Fibroblast of the aortic adventitia (primary cell): ENCODE results near the gene FMNL2. TPM values are rescaled to one million over a fixed set of nuclear protein-coding genes. Genes with fewer than 3 reads are reported as not detected.

ENCODE experiments used
- DNase-seq: peaks from one replicate; pipeline ENCODE4 v3.0.0-alpha.2; 2010; ENCODE audit warnings: low read depth
- H3K4me3 ChIP-seq: 2 replicates; pipeline ENCODE4 v1.5.1; 2011; ENCODE audit warnings: low read depth, mild to moderate bottlenecking, control low read depth, low read length, moderate library complexity
- total RNA-seq: library from RNA; depleted of rRNA; stranded (reverse); fragments of >200 nt; gene quantifications from 2 replicates; pipeline ENCODE4 v1.2.3, GENCODE V29; 2012; ENCODE audit warnings: low replicate concordance
- TF ChIP-seq, protein P1 (sequence below): IDR thresholded peaks from 2 replicates; pipeline ENCODE4 v1.5.1; 2011; ENCODE audit warnings: mild to moderate bottlenecking, low read length, control low read depth, inconsistent platforms; ENCODE audit not compliant: insufficient read depth

The FMNL2 gene
- total RNA-seq, 1 donor, result 23.6 TPM

- no peak overlapping the region for H3K4me3 ChIP-seq
- peak; percentile 85 for DNase-seq
- TF ChIP-seq, protein P1, sequence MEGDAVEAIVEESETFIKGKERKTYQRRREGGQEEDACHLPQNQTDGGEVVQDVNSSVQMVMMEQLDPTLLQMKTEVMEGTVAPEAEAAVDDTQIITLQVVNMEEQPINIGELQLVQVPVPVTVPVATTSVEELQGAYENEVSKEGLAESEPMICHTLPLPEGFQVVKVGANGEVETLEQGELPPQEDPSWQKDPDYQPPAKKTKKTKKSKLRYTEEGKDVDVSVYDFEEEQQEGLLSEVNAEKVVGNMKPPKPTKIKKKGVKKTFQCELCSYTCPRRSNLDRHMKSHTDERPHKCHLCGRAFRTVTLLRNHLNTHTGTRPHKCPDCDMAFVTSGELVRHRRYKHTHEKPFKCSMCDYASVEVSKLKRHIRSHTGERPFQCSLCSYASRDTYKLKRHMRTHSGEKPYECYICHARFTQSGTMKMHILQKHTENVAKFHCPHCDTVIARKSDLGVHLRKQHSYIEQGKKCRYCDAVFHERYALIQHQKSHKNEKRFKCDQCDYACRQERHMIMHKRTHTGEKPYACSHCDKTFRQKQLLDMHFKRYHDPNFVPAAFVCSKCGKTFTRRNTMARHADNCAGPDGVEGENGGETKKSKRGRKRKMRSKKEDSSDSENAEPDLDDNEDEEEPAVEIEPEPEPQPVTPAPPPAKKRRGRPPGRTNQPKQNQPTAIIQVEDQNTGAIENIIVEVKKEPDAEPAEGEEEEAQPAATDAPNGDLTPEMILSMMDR, result no peak
These were observed 75.2 kb downstream of the FMNL2 start for GRCh38 chr2:152410165-152410597.

GRCh38 chr2:152411154-152411553 lies 76.2 kb downstream of the FMNL2 start:
- TF ChIP-seq, protein P1, result no peak
- no peak overlapping the region for H3K4me3 ChIP-seq

GRCh38 chr2:152413228-152414030 lies 78.5 kb downstream of the FMNL2 start:
- TF ChIP-seq, protein P1, result no peak
- DNase-seq, result peak; percentile 25
- H3K4me3 ChIP-seq, result no peak overlapping the region

More at GRCh38 chr2:152411154-152411553, 76.2 kb downstream of the FMNL2 start:
- no peak for DNase-seq

DNA sequence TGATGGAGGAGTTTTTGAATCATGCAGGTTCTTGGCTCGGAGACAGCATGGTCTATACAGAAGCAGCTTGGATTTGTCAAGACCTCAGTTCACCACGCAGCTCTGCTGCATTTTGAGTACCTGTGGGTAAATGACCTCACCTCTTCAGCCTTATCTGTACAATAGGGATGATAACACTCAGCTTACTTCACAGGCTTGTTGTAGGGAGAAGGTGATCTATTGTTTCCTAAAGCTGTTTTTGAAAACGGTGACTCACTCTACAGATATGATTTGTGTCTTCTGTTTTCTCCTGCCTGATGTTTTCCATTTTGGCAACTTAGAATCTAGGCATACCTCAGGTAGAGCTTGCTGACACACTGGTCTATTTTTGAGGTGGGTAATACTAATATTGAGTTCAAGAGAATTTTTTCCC lies 80.3 kb downstream of the FMNL2 start:
- DNase-seq, result peak; percentile 48
- TF ChIP-seq, protein P1, result no peak
- no peak overlapping the region for H3K4me3 ChIP-seq

DNA sequence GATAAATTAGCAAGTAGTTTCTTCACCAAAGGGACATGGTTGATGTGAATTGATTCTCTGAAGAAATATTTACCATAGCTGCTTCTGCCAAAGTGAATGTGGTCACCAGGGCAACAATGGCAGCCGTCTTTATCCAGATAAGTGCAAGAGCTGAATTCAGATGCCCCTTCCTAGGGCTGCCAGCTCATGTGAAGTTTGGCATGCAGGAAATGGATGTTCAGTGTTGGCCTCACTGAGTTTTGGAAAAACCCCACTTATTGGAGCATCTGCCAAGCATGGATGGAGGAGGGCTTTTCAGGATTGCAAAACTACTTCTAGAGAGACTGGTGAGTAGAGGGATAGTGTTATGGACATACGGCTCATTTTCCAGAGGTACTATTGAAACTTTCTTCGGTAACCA lies 80.8 kb downstream of the FMNL2 start:
- DNase-seq, result peak; percentile 62
- TF ChIP-seq, protein P1, result no peak
- H3K4me3 ChIP-seq, result no peak overlapping the region

GRCh38 chr2:152418688-152419087 lies 83.7 kb downstream of the FMNL2 start:
- H3K4me3 ChIP-seq, result no peak overlapping the region
- TF ChIP-seq, protein P1, result no peak
- peak; percentile 51 for DNase-seq

DNA sequence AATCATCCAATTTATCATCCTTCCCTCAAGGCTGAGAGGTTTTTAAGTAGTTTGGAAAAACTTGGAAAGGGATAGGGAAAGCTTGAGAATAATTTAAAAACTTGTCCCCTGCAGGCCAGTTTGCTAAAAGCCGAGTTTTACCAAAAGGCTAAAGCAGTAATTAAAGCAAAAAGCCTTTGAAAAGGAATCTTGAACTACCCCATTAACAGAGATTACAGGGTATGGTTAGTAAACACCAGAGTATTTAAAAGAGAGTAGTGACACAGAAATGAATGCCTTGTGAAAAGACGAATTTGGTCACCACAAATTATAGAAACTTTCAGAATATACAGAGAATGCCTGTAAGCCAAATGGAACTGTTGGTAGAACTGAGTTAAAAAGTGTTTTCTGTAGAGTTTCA lies 85.0 kb downstream of the FMNL2 start:
- DNase-seq, result no peak
- no peak overlapping the region for H3K4me3 ChIP-seq
- TF ChIP-seq, protein P1, result peak; percentile 1
